Keratinocyte (primary cell): Measurements from ENCODE around the gene DDX54. TPM values are rescaled to one million over a fixed set of nuclear protein-coding genes. Genes with fewer than 3 reads are reported as not detected.

ENCODE experiments used
- DNase-seq: peaks from one replicate; pipeline ENCODE4 v3.0.0-alpha.2; 2011; ENCODE audit warnings: low read depth, missing footprints, low spot score
- FAIRE-seq: peaks from 2 replicates; lab custom pipeline; 2011; peaks lifted over from hg19 to GRCh38; lab: Jason Lieb, UNC
- H2AFZ ChIP-seq: 2 replicates; pipeline ENCODE4 v1.6.0; 2012; ENCODE audit warnings: low read length, control low read depth, inconsistent platforms; ENCODE audit not compliant: control insufficient read depth
- H3K27ac ChIP-seq: 2 replicates; pipeline ENCODE4 v1.5.1; 2011; ENCODE audit warnings: low read length; ENCODE audit not compliant: control insufficient read depth, insufficient read depth
- H3K27me3 ChIP-seq: 3 replicates; pipeline ENCODE4 v1.6.0; 2011; ENCODE audit warnings: low read length; ENCODE audit not compliant: control insufficient read depth, insufficient read depth; ENCODE audit errors: extremely low read depth
- H3K36me3 ChIP-seq, 2 experiments: 2 replicates in 1 of 2; 3 replicates in 1 of 2; pipeline ENCODE4 v1.5.1; 2011; ENCODE audit warnings: low read length in 2 of 2, mild to moderate bottlenecking in 1 of 2; ENCODE audit not compliant: control insufficient read depth in 2 of 2, insufficient read depth in 2 of 2; ENCODE audit errors: extremely low read depth in 1 of 2
- H3K4me1 ChIP-seq: 3 replicates; pipeline ENCODE4 v1.5.1; 2011; ENCODE audit warnings: low read length; ENCODE audit not compliant: control insufficient read depth, insufficient read depth; ENCODE audit errors: extremely low read depth
- H3K4me2 ChIP-seq: 3 replicates; pipeline ENCODE4 v1.6.0; 2011; ENCODE audit warnings: low read depth, low read length; ENCODE audit not compliant: control insufficient read depth, insufficient read depth; ENCODE audit errors: extremely low read depth
- H3K4me3 ChIP-seq, 3 experiments: fragments of 200-600 bp in 1 of 3; sonication (generic) in 1 of 3; 2 replicates in 2 of 3; 3 replicates in 1 of 3; pipeline ENCODE4 v1.5.1; 2011 to 2016; ENCODE audit warnings: low read length in 3 of 3, mild to moderate bottlenecking in 3 of 3, control low read depth in 2 of 3, inconsistent platforms in 1 of 3, low read depth in 1 of 3, mixed read lengths in 1 of 3, mixed run types in 1 of 3, moderate library complexity in 1 of 3; ENCODE audit not compliant: control insufficient read depth in 2 of 3, insufficient read depth in 2 of 3; ENCODE audit errors: extremely low read depth in 1 of 3
- H3K79me2 ChIP-seq: 2 replicates; pipeline ENCODE4 v1.6.0; 2012; ENCODE audit warnings: low read length; ENCODE audit not compliant: control insufficient read depth, insufficient read depth
- H3K9ac ChIP-seq: 3 replicates; pipeline ENCODE4 v1.6.0; 2011; ENCODE audit warnings: low read length; ENCODE audit not compliant: control insufficient read depth, insufficient read depth; ENCODE audit errors: extremely low read depth
- H3K9me1 ChIP-seq: 3 replicates; pipeline ENCODE4 v1.6.0; 2011; ENCODE audit warnings: low read length; ENCODE audit not compliant: control insufficient read depth, insufficient read depth; ENCODE audit errors: extremely low read depth
- H3K9me3 ChIP-seq: 2 replicates; pipeline ENCODE4 v1.5.1; 2012; ENCODE audit warnings: low read depth, low read length; ENCODE audit not compliant: control insufficient read depth
- H4K20me1 ChIP-seq: 3 replicates; pipeline ENCODE4 v1.6.0; 2011; ENCODE audit warnings: low read length; ENCODE audit not compliant: control insufficient read depth, insufficient read depth; ENCODE audit errors: extremely low read depth
- CTCF ChIP-seq, 3 experiments: IDR thresholded peaks in 1 of 3; conservative IDR thresholded peaks in 1 of 3; optimal IDR thresholded peaks in 1 of 3; 2 replicates in 2 of 3; 3 replicates in 1 of 3; pipeline versions ENCODE3 to v1.5.1; 2011; ENCODE audit warnings: low read length in 3 of 3, mild to moderate bottlenecking in 3 of 3, moderate library complexity in 2 of 3, control low read depth in 1 of 3, inconsistent platforms in 1 of 3; ENCODE audit not compliant: insufficient read depth in 2 of 3; ENCODE audit errors: extremely low read depth in 1 of 3
- EZH2 ChIP-seq: IDR thresholded peaks from one replicate; pipeline ENCODE4 v1.6.1; 2012; ENCODE audit warnings: inconsistent platforms, mild to moderate bottlenecking, low read length, moderate library complexity
- dilution Hi-C: fragments of 300-500 bp; cut with MboI; formaldehyde crosslinking; loops from one replicate; pipeline ENCODE4 v1.7.0; 2020; ENCODE audit warnings: low sequenced_read_pairs; ENCODE audit not compliant: extremely low pct_ligation_motif_present
- polyA plus RNA-seq, 5 experiments: library from polyadenylated mRNA; depleted of rRNA in 3 of 5; stranded (reverse) in 3 of 5; stranded (forward) in 1 of 5; unstranded in 1 of 5; fragments of >200 nt; gene quantifications; 1 replicate in 1 of 5; 2 replicates in 3 of 5; 3 replicates in 1 of 5; pipeline versions ENCODE4 v1.2.1 to v1.2.3, GENCODE V29; 2011 to 2012; ENCODE audit warnings: missing spikeins in 2 of 5, low read depth in 1 of 5, low replicate concordance in 1 of 5

DDX54 gene
- polyA plus RNA-seq, 1 donor (not counting 4 experiments of a cell fraction or from before 2014, with no cell fraction given): 44.6 TPM

GRCh38 chr12:113129664-113130456 lies 55.4 kb downstream of the DDX54 start:
- Histone ChIP-seq H3K4me3 (no peak overlapping the region), H3K36me3 (no peaks in the 10 kb centered on the region), H3K79me2 (no peaks in the 10 kb centered on the region), H3K4me1 (no peaks in the 10 kb centered on the region), H2AFZ (no peak overlapping the region), H3K27ac (no peak overlapping the region), H3K9ac (no peak overlapping the region), H3K4me2 (no peak overlapping the region), H3K9me1 (no peaks in the 10 kb centered on the region), H3K9me3 (no peaks in the 10 kb centered on the region), H3K27me3 (peaks cover 7% of the 10 kb centered on the region), H4K20me1 (no peaks in the 10 kb centered on the region)
- FAIRE-seq (no peak), DNase-seq (no peak)
- TF ChIP-seq EZH2 (no peak), CTCF (optimal IDR thresholded peaks at IDR 0.05 in 1 of 3, IDR thresholded peaks at IDR 0.05 in 1 of 3, conservative IDR thresholded peaks at IDR 0.05 in 1 of 3; ENCODE audit: extremely low read depth in 1 of 3, insufficient read depth in 2 of 3, low read length in 3 of 3) (no peak)
- dilution Hi-C loops: no loop called here

GRCh38 chr12:113128802-113129663 lies 56.2 kb downstream of the DDX54 start:
- Histone ChIP-seq H3K4me2 (no peak overlapping the region), H3K27me3 (no peaks in the 10 kb centered on the region), H3K36me3 (no peaks in the 10 kb centered on the region), H2AFZ (no peak overlapping the region), H3K9ac (no peak overlapping the region), H3K4me3 (no peak overlapping the region), H3K27ac (no peak overlapping the region), H3K9me3 (no peaks in the 10 kb centered on the region), H3K4me1 (no peaks in the 10 kb centered on the region), H3K9me1 (no peaks in the 10 kb centered on the region), H3K79me2 (no peaks in the 10 kb centered on the region), H4K20me1 (no peaks in the 10 kb centered on the region)
- no peak for TF ChIP-seq CTCF (optimal IDR thresholded peaks at IDR 0.05 in 1 of 3, IDR thresholded peaks at IDR 0.05 in 1 of 3, conservative IDR thresholded peaks at IDR 0.05 in 1 of 3; ENCODE audit: extremely low read depth in 1 of 3, insufficient read depth in 2 of 3, low read length in 3 of 3)
- no peak for TF ChIP-seq EZH2
- dilution Hi-C loops: no loop called here
- no peak for DNase-seq
- no peak for FAIRE-seq
